Measurements from ENCODE around the gene CTR9. TPM values are rescaled to one million over a fixed set of nuclear protein-coding genes. Genes with fewer than 3 reads are reported as not detected.

CTR9 gene
- total RNA-seq, 1 experiment from 2014 or later: 20.0 TPM

DNA sequence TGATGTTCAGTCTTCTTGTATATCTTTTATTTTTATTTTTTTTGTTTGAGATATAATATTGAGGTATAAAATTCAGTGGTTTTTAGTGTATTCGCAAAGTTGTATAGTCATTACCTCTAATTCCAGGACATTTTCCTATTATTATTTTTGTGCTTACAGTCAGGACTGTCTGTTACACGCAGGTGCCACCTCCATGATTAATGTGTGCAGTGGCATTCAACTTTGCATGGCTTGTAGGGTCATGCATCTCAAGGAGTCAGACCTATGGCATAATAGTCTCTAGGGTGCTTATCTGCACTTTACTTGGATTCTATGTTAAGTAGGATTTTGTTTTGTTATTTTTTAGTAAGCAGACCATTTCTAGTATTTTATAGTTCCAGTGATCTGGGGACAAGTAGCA, 1.0 kb downstream of the CTR9 start:
- BruUV-seq (replicated peaks): TSS peak; percentile 36
- CTCF ChIA-PET: interaction anchor here (1.8 kb wide), 1 partner anchor 19 kb away, joined by 6 read pairs; no protein-coding TSS in a partner anchor

DNA sequence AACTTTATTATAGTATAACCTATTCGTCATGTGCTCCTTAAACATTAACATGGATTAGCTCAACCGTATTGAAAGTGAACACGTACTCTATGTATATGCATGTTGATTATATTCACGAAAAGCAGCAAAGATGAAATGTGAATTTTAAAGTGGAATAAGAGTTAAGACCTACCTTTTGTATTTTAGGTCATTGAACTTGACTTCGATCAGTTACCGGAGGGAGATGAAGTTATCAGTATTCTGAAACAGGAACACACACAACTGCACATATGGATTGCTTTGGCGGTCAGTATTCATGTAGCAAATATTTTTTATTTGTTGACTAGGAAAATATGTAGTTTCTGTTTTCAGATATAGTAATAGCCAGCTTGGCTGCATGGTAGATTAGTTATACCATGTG, 1.4 kb downstream of the CTR9 start:
- Histone ChIP-seq H3K79me2 (ENCODE audit: low read length) (peaks cover 33% of the 10 kb centered on the region), H3K27ac (ENCODE audit: low read length) (no peak overlapping the region), H3K9me3 (ENCODE audit: low read length) (no peaks in the 10 kb centered on the region), H3F3A (ENCODE audit: low read length, unreplicated experiment) (no peaks in the 10 kb centered on the region), H4K20me1 (ENCODE audit: low read length) (0 out of 2 replicates have a peak, but pooled peaks cover 7% of the 10 kb centered on the region), H3K9me2 (replicated peaks; ENCODE audit: low read length) (no peaks in the 10 kb centered on the region), H2AFZ (ENCODE audit: low read length) (no peak overlapping the region), H3K36me3 (ENCODE audit: low read depth, low read length) (peaks cover 16% of the 10 kb centered on the region), H3K4me1 (ENCODE audit: insufficient read depth, low read length) (peaks cover 15% of the 10 kb centered on the region), H3K9ac (ENCODE audit: low read length) (peak overlapping the region; percentile 92; the same call in 1 of the 2 replicates), H3K4me2 (ENCODE audit: low read length) (peak overlapping the region; percentile 93), H3K27me3 (ENCODE audit: low read length) (no peaks in the 10 kb centered on the region), H3K4me3 (ENCODE audit: low read length) (peak overlapping the region; percentile 98)
- ChIA-PET CTCF (interaction anchor here (1.8 kb wide), 1 partner anchor 18 kb away, joined by 6 read pairs; no protein-coding TSS in a partner anchor), POLR2A (ENCODE audit: unreplicated experiment) (no interaction called here)
- DNase-seq: no peak
- BruUV-seq (replicated peaks): no TSS peak
- no peak for ATAC-seq
- no peak for TF ChIP-seq EZH2phosphoT487 (IDR thresholded peaks at IDR 0.05; ENCODE audit: borderline replicate concordance, low read length)
- no peak for TF ChIP-seq EZH2 (IDR thresholded peaks at IDR 0.05; ENCODE audit: low read length, unreplicated experiment)
- TF ChIP-seq, protein P1, sequence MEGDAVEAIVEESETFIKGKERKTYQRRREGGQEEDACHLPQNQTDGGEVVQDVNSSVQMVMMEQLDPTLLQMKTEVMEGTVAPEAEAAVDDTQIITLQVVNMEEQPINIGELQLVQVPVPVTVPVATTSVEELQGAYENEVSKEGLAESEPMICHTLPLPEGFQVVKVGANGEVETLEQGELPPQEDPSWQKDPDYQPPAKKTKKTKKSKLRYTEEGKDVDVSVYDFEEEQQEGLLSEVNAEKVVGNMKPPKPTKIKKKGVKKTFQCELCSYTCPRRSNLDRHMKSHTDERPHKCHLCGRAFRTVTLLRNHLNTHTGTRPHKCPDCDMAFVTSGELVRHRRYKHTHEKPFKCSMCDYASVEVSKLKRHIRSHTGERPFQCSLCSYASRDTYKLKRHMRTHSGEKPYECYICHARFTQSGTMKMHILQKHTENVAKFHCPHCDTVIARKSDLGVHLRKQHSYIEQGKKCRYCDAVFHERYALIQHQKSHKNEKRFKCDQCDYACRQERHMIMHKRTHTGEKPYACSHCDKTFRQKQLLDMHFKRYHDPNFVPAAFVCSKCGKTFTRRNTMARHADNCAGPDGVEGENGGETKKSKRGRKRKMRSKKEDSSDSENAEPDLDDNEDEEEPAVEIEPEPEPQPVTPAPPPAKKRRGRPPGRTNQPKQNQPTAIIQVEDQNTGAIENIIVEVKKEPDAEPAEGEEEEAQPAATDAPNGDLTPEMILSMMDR (conservative IDR thresholded peaks at IDR 0.05; ENCODE audit: low read depth, low read length): no peak
- intact Hi-C loops (cut with micrococcal nuclease): no loop called here

More for the DNA sequence above, 1.0 kb downstream of the CTR9 start:
- Histone ChIP-seq H3K36me3 (ENCODE audit: low read depth, low read length) (peaks cover 16% of the 10 kb centered on the region), H3K4me1 (ENCODE audit: insufficient read depth, low read length) (peaks cover 16% of the 10 kb centered on the region), H3K79me2 (ENCODE audit: low read length) (peaks cover 33% of the 10 kb centered on the region), H3K9me2 (replicated peaks; ENCODE audit: low read length) (no peaks in the 10 kb centered on the region), H3K27me3 (ENCODE audit: low read length) (no peaks in the 10 kb centered on the region), H2AFZ (ENCODE audit: low read length) (peak overlapping the region; percentile 94; the same call in 1 of the 2 replicates), H3K4me3 (ENCODE audit: low read length) (peak overlapping the region; percentile 98), H4K20me1 (ENCODE audit: low read length) (0 out of 2 replicates have a peak, but pooled peaks cover 7% of the 10 kb centered on the region), H3K27ac (ENCODE audit: low read length) (no peak overlapping the region), H3K9ac (ENCODE audit: low read length) (peak overlapping the region; percentile 92), H3K4me2 (ENCODE audit: low read length) (peak overlapping the region; percentile 93), H3F3A (ENCODE audit: low read length, unreplicated experiment) (no peaks in the 10 kb centered on the region), H3K9me3 (ENCODE audit: low read length) (no peaks in the 10 kb centered on the region)
- ATAC-seq: no peak
- intact Hi-C loops (cut with micrococcal nuclease): no loop called here
- TF ChIP-seq, protein P1 (conservative IDR thresholded peaks at IDR 0.05; ENCODE audit: low read depth, low read length): no peak
- TF ChIP-seq EZH2phosphoT487 (IDR thresholded peaks at IDR 0.05; ENCODE audit: borderline replicate concordance, low read length) (no peak), EZH2 (IDR thresholded peaks at IDR 0.05; ENCODE audit: low read length, unreplicated experiment) (no peak)
- POLR2A ChIA-PET (ENCODE audit: unreplicated experiment): no interaction called here
- no peak for DNase-seq

DNA sequence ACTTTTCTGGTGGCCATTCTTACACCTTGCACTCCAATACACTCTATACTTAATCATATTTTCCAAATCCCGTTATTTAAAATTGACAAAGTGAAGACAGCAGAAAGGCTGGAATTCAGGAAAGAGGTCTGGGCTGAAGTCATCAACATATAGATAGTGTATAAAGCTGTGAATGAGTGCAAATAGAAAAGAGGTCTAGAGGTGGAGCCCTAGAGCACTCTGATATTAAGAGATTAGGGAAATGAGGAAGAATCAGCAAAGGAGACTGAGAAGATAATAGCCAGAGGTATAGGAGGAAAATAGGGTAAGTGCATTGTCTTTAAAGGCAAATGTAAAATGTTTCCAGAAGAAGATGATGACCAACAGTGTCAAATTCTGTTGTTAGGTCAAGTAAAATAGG, 7.9 kb downstream of the CTR9 start:
- BruUV-seq (replicated peaks): no TSS peak
- intact Hi-C loops (cut with micrococcal nuclease): no loop called here
- Histone ChIP-seq H3K9me3 (ENCODE audit: low read length) (no peaks in the 10 kb centered on the region), H3K4me2 (ENCODE audit: low read length) (no peak overlapping the region), H3F3A (ENCODE audit: low read length, unreplicated experiment) (no peaks in the 10 kb centered on the region), H3K4me3 (ENCODE audit: low read length) (no peak overlapping the region), H3K9ac (ENCODE audit: low read length) (no peak overlapping the region), H3K27me3 (ENCODE audit: low read length) (no peaks in the 10 kb centered on the region), H3K79me2 (ENCODE audit: low read length) (peaks cover 7% of the 10 kb centered on the region), H4K20me1 (ENCODE audit: low read length) (no peaks in the 10 kb centered on the region), H3K4me1 (ENCODE audit: insufficient read depth, low read length) (no peaks in the 10 kb centered on the region), H3K36me3 (ENCODE audit: low read depth, low read length) (peaks cover 41% of the 10 kb centered on the region), H3K9me2 (replicated peaks; ENCODE audit: low read length) (no peaks in the 10 kb centered on the region), H3K27ac (ENCODE audit: low read length) (no peak overlapping the region), H2AFZ (ENCODE audit: low read length) (no peak overlapping the region)
- ATAC-seq (peak; percentile 74), DNase-seq (peak; percentile 25)
- TF ChIP-seq, protein P1 (conservative IDR thresholded peaks at IDR 0.05; ENCODE audit: low read depth, low read length): peak; percentile 55
- no peak for TF ChIP-seq EZH2phosphoT487 (IDR thresholded peaks at IDR 0.05; ENCODE audit: borderline replicate concordance, low read length)
- POLR2A ChIA-PET (ENCODE audit: unreplicated experiment): no interaction called here
- CTCF ChIA-PET: interaction anchor here (1.4 kb wide), 1 partner anchor 12 kb away, joined by 5 read pairs; no protein-coding TSS in a partner anchor

All from PC-3 (cell line).